NCI-H446 treated with DMSO at 0.1 percent for 48 hours (cell line): Measurements from ENCODE around the gene APLF.
"Not testable (repeated sequence)": the region's sequence is repeated elsewhere in the genome, so short reads cannot be mapped to it uniquely, and the experiment has no call there.

Source experiments
- DNase-seq: peaks from one replicate; lab custom pipeline; 2025; lab: John Stamatoyannopoulos, UW

The APLF gene

GRCh38 chr2:68529156-68529555 is 61.8 kb downstream of the APLF start:
- DNase-seq, result not testable (repeated sequence)

GRCh38 chr2:68529651-68530050 is 62.3 kb downstream of the APLF start:
- DNase-seq, result not testable (repeated sequence)

GRCh38 chr2:68536000-68536399 is 68.6 kb downstream of the APLF start:
- DNase-seq, result no peak

DNA sequence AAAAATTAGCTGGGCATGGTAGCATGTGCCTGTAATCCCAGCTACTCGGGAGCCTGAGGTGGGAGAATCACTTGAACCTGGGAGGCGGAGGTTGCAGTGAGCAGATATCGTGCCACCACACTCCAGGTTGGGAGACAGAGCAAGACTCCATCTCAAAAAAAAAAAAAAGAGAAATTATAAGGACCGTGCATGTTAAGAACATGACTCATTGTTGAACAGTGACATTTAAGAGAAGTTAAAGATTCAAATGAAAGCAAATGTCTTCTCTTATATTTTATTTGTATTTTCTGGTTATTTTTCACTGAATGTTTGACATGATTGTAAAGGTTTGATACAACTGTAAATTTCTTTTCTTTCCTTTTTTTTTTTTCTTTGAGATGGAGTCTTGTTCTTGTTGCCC is 69.6 kb downstream of the APLF start:
- no peak for DNase-seq

- no peak for DNase-seq
Observed at GRCh38 chr2:68537809-68538208, 70.4 kb downstream of the APLF start.

- no peak for DNase-seq
Observed at GRCh38 chr2:68544811-68545210, 77.4 kb downstream of the APLF start.

- DNase-seq, result no peak
Observed at GRCh38 chr2:68548396-68548795, 81.0 kb downstream of the APLF start.

- DNase-seq, result no peak
Observed at GRCh38 chr2:68553098-68553497, 85.7 kb downstream of the APLF start.

DNA sequence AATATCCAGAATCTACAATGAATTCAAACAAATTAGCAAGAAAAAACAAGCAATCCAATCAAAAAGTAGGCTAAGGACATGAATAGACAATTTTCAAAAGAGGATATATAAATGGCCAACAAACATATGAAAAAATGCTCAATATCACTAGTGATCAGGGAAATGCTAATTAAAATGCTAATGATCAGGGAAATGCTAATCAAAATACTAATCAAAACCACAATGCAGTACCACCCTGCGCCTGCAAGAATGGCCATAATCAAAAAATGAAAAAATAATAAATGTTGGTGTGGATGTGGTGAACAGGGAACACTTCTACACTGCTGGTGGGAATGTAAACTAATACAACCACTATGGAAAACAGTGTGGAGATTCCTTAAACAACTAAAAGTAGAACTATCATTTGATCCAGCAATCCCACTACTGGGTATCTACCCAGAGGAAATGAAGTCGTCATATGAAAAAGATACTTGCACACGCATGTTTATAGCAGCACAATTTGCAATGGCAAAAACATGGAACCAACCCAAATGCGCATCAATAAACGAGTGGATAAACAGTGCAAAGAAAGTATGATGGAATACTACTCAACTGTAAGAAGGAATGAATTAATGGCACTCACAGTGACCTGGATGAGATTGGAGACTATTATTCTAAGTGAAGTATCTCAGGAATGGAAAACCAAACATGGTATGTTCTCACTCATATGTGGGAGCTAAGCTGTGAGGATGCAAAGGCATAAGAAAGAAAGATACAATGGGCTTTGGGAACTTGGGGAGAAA is 88.2 kb downstream of the APLF start:
- not testable (repeated sequence) for DNase-seq

DNA sequence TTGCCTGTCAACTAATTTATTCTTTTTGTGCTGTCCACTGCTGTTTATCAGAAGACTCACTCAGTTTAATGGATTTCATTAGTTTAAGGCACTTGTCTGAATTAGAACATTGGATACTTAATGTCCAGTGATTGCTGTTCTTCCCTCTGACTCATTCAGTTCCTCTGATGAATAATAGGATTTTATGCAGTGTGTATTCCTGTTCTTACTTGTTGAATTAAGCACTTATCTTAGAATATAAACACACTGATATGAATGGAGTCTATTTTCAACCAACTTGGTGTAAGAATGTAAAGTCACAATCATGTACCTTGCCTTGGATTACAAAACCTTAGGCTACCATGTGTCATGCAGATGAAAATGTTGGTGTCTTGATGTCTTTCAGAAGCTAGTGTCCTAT is 89.0 kb downstream of the APLF start:
- no peak for DNase-seq

GRCh38 chr2:68558576-68558975 is 91.2 kb downstream of the APLF start:
- DNase-seq, result no peak

DNA sequence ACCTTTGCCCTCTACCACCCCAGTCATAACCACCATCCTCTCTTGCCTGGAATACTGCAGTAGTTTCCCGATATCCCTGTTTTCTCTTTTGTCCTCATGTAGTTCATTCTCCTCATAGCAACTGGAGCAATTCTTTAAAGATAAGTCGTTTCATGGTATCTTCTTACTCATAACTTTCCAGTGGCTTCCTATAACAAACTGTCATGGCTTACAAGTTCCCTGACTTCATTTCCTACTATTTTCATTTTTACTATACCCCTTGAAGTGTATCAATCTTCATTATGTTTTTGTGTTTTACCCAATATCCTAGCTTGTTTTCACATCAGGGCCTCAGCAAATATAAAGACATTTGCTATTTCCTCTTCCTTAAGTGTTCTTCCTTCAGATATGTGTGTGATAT is 92.3 kb downstream of the APLF start:
- no peak for DNase-seq

DNA sequence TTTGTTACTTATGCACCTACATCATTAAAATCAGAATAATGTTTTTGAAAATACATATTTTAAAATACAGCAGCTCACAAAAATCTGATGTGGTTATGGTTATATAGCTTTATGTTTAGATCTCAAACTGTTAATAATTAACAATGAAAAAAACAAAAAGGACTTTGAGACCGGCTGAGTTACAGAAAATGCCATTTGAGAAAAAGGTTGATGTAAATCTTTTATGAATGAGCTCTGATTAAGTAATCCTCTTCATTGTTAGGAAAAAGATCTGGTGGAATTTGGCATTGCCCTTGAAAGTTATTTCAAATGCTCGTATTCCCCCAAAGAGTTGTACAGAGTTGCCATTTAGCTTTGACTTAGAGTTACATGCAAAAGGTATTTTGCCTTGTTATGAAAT is 93.2 kb downstream of the APLF start:
- DNase-seq, result no peak

- no peak for DNase-seq
Observed at GRCh38 chr2:68561372-68561771, 94.0 kb downstream of the APLF start.

- no peak for DNase-seq
Observed at GRCh38 chr2:68562934-68563333, 95.5 kb downstream of the APLF start.

DNA sequence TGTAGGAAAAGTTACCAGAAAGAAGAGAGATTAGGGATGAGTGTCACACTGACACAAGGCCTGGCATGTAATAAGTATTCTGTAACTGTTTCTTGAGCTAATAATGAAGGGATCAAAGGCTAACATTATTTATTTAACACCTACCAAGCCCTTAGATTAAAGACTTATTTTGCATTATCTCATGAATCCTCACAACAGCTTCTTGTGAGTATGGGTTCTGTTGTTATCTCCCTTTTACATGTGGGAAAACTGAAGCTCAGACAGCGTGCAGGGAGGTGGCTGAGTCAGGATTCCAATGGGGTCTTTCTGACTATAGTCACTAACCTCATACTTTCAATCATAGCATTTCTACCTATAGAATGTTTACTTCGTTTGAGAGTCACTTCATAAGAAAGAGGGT is 97.0 kb downstream of the APLF start:
- DNase-seq, result no peak

DNA sequence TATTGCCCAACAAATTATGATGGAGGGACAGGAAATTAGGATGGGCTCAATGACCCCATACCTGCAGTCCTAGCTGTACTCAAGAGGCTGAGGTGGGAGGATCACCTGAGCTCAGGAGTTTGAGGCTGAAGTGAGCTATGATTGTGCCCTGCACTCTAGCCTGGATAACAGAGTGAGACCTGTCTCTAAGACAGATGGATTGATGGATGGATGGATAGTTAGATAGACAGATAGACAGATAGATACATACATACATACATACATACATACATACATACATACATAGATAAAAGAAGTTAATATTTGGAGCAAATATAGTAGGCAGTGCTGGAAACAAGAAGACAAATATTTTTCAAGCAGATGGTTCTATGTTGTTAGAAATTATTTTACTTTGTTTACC is 97.9 kb downstream of the APLF start:
- no peak for DNase-seq

- DNase-seq, result no peak
Observed at GRCh38 chr2:68565858-68566257, 98.5 kb downstream of the APLF start.

- DNase-seq, result no peak
Observed at GRCh38 chr2:68566362-68566761, 99.0 kb downstream of the APLF start.

- no peak for DNase-seq
Observed at GRCh38 chr2:68568116-68568515, 100.7 kb downstream of the APLF start.

DNA sequence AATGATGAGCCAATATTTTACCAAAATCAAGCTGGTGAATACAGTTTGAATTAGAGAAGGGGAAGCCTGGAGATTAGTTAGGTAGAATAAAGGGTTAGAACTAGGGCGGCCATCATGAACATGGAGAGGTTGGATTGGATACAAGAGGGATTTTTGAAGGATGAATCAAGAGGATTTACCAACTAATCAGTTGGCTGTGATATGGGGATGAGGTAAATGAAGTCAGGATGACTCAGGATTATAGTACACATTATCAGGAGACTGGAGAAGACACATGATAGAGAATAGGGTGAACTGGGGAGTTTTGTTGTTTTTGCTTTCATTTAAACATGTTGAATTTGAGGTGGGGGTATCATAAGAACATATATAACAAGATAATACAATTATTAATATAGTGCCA is 102.2 kb downstream of the APLF start:
- no peak for DNase-seq

GRCh38 chr2:68570434-68570833 is 103.0 kb downstream of the APLF start:
- DNase-seq, result not testable (repeated sequence)

DNA sequence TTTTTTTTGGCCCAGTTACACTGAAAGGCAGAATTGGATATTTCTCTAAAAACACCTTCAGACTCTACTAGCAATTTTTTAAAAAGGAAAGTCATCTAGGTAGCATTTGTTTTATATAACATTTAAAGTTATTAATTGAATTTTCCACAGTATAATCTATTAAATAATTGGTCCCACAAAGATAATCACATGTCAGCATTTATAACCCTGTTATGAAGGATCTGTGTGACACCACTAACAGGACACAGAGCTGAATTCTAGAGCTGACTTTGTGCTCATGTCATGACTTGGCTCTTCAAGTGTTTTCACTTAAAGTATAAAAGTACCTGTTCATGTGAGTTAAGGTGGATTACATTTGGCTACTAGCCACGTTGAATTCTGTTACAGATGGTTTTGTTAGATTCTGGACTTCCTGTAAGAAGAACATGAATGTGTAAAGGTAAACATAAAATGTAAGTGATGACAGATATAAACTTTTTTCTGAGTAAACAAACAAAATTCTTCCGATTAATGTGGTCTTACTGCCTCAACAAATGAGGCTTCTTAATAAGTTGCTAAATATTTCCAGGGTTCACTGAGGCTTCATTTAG is 106.9 kb downstream of the APLF start:
- no peak for DNase-seq

GRCh38 chr2:68577183-68577582 is 109.8 kb downstream of the APLF start:
- no peak for DNase-seq
